ENCODE measurements around the gene LMNB1. TPM values are rescaled to one million over a fixed set of nuclear protein-coding genes. Genes with fewer than 3 reads are reported as not detected.

The LMNB1 gene
- total RNA-seq, 1 experiment from 2014 or later, result 220 TPM

Other genes with a start within 250 kb of the LMNB1 start
- gene ALDH7A1, start 181.9 kb upstream of the LMNB1 start, total RNA-seq (2021), result 176 to 178 TPM (median 177 TPM) in 3 replicates
- gene PHAX, start 176.2 kb upstream of the LMNB1 start, total RNA-seq (2021), result 45.6 to 58.2 TPM (median 46.8 TPM) in 3 replicates

Data from WTC11 (cell line).